Endothelial cell of umbilical vein (primary cell): Measurements from ENCODE around the gene CIPC. TPM values are rescaled to one million over a fixed set of nuclear protein-coding genes. Genes with fewer than 3 reads are reported as not detected.

Source experiments
- BruUV-seq: library from RNA; stranded (reverse); fragments of 400-500 nt; replicated peaks from 2 replicates; lab custom pipeline; 2021; lab: Mats Ljungman, UMichigan
- CTCF ChIA-PET: fragments of 300-600, 350-600 bp; sonication (Branson Sonifier 250); formaldehyde crosslinking; loops from one replicate; lab custom pipeline; 2021; ENCODE audit warnings: antibody characterized with exemption, inconsistent platforms; lab: Charles Lee
- POLR2A ChIA-PET: fragments of 300-600, 350-600 bp; sonication (Branson Sonifier 250); formaldehyde crosslinking; loops from one replicate; lab custom pipeline; 2021; ENCODE audit warnings: antibody characterized with exemption, inconsistent platforms; lab: Charles Lee
- DNase-seq: peaks from one replicate; pipeline ENCODE4 v3.0.0-alpha.2; 2011; ENCODE audit warnings: low read depth, low spot score
- FAIRE-seq: peaks from 2 replicates; lab custom pipeline; 2011; peaks lifted over from hg19 to GRCh38; lab: Jason Lieb, UNC
- H2AFZ ChIP-seq: 2 replicates; pipeline ENCODE4 v1.6.0; 2012; ENCODE audit warnings: low read depth, low read length, control low read depth, inconsistent platforms
- H3K27ac ChIP-seq: 2 replicates; pipeline ENCODE4 v1.5.1; 2011; ENCODE audit warnings: low read depth, mild to moderate bottlenecking, control low read depth, low read length, moderate library complexity; ENCODE audit not compliant: insufficient read depth
- H3K27me3 ChIP-seq, 2 experiments: 2 replicates each; pipeline versions ENCODE4 v1.6.0 to v1.6.1; 2011; ENCODE audit warnings: low read length in 2 of 2, mixed read lengths in 1 of 2; ENCODE audit not compliant: control insufficient read depth in 2 of 2, insufficient read depth in 2 of 2
- H3K36me3 ChIP-seq, 2 experiments: 2 replicates in 1 of 2; 3 replicates in 1 of 2; pipeline ENCODE4 v1.5.1; 2011; ENCODE audit warnings: low read length in 2 of 2, mild to moderate bottlenecking in 1 of 2, moderate library complexity in 1 of 2; ENCODE audit not compliant: control insufficient read depth in 2 of 2, insufficient read depth in 2 of 2; ENCODE audit errors: extremely low read depth in 1 of 2
- H3K4me1 ChIP-seq: 3 replicates; pipeline ENCODE4 v1.5.1; 2011; ENCODE audit warnings: mild to moderate bottlenecking, low read length; ENCODE audit not compliant: control insufficient read depth, insufficient read depth; ENCODE audit errors: extremely low read depth
- H3K4me2 ChIP-seq: 2 replicates; pipeline ENCODE4 v1.6.1; 2011; ENCODE audit warnings: low read length, control low read depth, mixed read lengths; ENCODE audit not compliant: insufficient read depth
- H3K4me3 ChIP-seq, 3 experiments: fragments of 200-600 bp in 1 of 3; sonication (generic), shearing (Covaris generic) in 1 of 3; replicated peaks in 1 of 3; 2 replicates each; pipeline ENCODE4 v1.5.1; 2011 to 2016; ENCODE audit warnings: control low read depth in 3 of 3, low read length in 3 of 3, mild to moderate bottlenecking in 2 of 3, inconsistent platforms in 1 of 3, low read depth in 1 of 3, moderate library complexity in 1 of 3; ENCODE audit not compliant: insufficient read depth in 1 of 3
- H3K79me2 ChIP-seq: 2 replicates; pipeline ENCODE4 v1.6.0; 2012; ENCODE audit warnings: low read length, inconsistent platforms; ENCODE audit not compliant: control insufficient read depth, insufficient read depth
- H3K9ac ChIP-seq: replicated peaks from 2 replicates; pipeline ENCODE3; 2011; ENCODE audit warnings: low read length, control low read depth; ENCODE audit not compliant: insufficient read depth; ENCODE audit errors: extremely low read depth
- H3K9me1 ChIP-seq: replicated peaks from 3 replicates; pipeline ENCODE4 v1.6.0; 2011; ENCODE audit warnings: mild to moderate bottlenecking, low read length; ENCODE audit not compliant: control insufficient read depth, insufficient read depth; ENCODE audit errors: extremely low read depth
- H3K9me3 ChIP-seq: replicated peaks from 2 replicates; pipeline ENCODE4 v1.5.1; 2012; ENCODE audit warnings: low read length, inconsistent platforms; ENCODE audit not compliant: control insufficient read depth, insufficient read depth
- H4K20me1 ChIP-seq: replicated peaks from 2 replicates; pipeline ENCODE3; 2011; ENCODE audit warnings: mild to moderate bottlenecking, low read length; ENCODE audit not compliant: control insufficient read depth, insufficient read depth; ENCODE audit errors: extremely low read depth
- EZH2 ChIP-seq: IDR thresholded peaks from 2 replicates; pipeline ENCODE4 v1.6.1; 2012; ENCODE audit warnings: borderline replicate concordance, low read depth, mild to moderate bottlenecking, moderate library complexity, low read length, inconsistent platforms; ENCODE audit not compliant: severe bottlenecking
- FOS ChIP-seq: IDR thresholded peaks from 2 replicates; pipeline ENCODE4 v1.6.1; 2011; ENCODE audit warnings: mild to moderate bottlenecking, low read length, moderate library complexity, borderline replicate concordance; ENCODE audit not compliant: insufficient read depth
- GATA2 ChIP-seq: IDR thresholded peaks from 2 replicates; pipeline ENCODE4 v1.7.0; 2011; ENCODE audit warnings: low read depth, mild to moderate bottlenecking, moderate library complexity, mixed read lengths, low read length; ENCODE audit not compliant: insufficient read length, insufficient read depth
- JUN ChIP-seq: IDR thresholded peaks from 2 replicates; pipeline ENCODE4 v1.6.1; 2011; ENCODE audit warnings: borderline replicate concordance, low read depth; ENCODE audit not compliant: insufficient read length, insufficient read depth
- MYC ChIP-seq: IDR thresholded peaks from one replicate; pipeline ENCODE4 v1.6.1; 2011; ENCODE audit warnings: mild to moderate bottlenecking, low read depth, low read length
- POLR2A ChIP-seq: IDR thresholded peaks from 2 replicates; pipeline ENCODE4 v1.6.1; 2012; ENCODE audit warnings: low read depth, mild to moderate bottlenecking, control low read depth, low read length
- POLR2AphosphoS5 ChIP-seq: IDR thresholded peaks from 2 replicates; pipeline ENCODE4 v1.6.1; 2012; ENCODE audit warnings: low read depth, mild to moderate bottlenecking, control low read depth, low read length, moderate library complexity; ENCODE audit not compliant: insufficient read depth
- dilution Hi-C: fragments of 300-500 bp; cut with MboI; formaldehyde crosslinking; loops from one replicate; pipeline ENCODE4 v1.15.0; 2019; ENCODE audit warnings: low sequenced_read_pairs; ENCODE audit not compliant: extremely low pct_ligation_motif_present
- intact Hi-C: fragments of 100-400 bp; cut with micrococcal nuclease; formaldehyde crosslinking; loops from one replicate; pipeline ENCODE4 v1.10.0; 2022
- polyA plus RNA-seq, 4 experiments: library from polyadenylated mRNA; depleted of rRNA in 3 of 4; stranded (reverse) in 3 of 4; unstranded in 1 of 4; fragments of >200 nt; gene quantifications; 2 replicates each; pipeline versions ENCODE4 v1.2.1 to v1.2.3, GENCODE V29; 2011 to 2012; ENCODE audit warnings: missing spikeins in 1 of 4
- total RNA-seq: library from RNA; stranded (reverse); gene quantifications from 2 replicates; pipeline ENCODE4 v1.2.3, GENCODE V29; 2021
- TF ChIP-seq, protein P1 (sequence below), 2 donors: IDR thresholded peaks; 1 replicate in 1 of 2; 2 replicates in 1 of 2; pipeline ENCODE4 v1.5.1; 2011; ENCODE audit warnings: low read length in 2 of 2, mild to moderate bottlenecking in 2 of 2, moderate library complexity in 2 of 2, control low read depth in 1 of 2, inconsistent platforms in 1 of 2, low read depth in 1 of 2; ENCODE audit not compliant: insufficient read depth in 1 of 2; ENCODE audit errors: extremely low read depth in 1 of 2
- TF ChIP-seq, protein P2 (sequence below): IDR thresholded peaks from 2 replicates; pipeline ENCODE4 v1.6.1; 2011; ENCODE audit not compliant: insufficient read depth, insufficient read length

The CIPC gene
- total and polyA plus RNA-seq, 2 donors (not counting 3 experiments of a cell fraction or from before 2014, with no cell fraction given): 8.8 to 17.4 TPM

DNA sequence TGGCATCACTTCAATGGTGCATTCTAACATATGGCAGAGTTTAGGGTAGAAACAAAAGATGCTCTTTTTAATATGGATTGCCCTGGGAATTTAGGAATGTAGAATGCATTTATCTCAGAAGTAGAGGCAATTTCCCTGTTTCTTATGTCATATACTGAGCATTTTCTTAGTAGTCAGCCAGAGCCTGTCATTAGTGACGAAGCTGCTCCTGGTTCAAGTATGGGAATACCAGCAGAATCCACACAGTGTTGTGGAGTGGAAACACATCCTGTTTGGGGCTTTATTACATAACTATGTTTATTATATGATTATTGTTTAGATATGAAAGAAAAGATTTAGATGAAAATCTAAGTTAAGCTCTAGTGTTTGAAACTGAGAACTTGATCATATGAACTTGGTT lies 12.2 kb downstream of the CIPC start:
- DNase-seq (no peak), FAIRE-seq (no peak)
- no peak overlapping the region for H3K4me2 ChIP-seq
- no peak overlapping the region for H3K9ac ChIP-seq
- no peaks in the 10 kb centered on the region for H3K27me3 ChIP-seq
- H3K9me3 ChIP-seq: no peaks in the 10 kb centered on the region
- H4K20me1 ChIP-seq: no peaks in the 10 kb centered on the region
- BruUV-seq: no TSS peak
- TF ChIP-seq MYC (no peak), EZH2 (no peak), GATA2 (no peak), FOS (no peak), POLR2A (no peak), JUN (no peak), POLR2AphosphoS5 (no peak)
- TF ChIP-seq, protein P1, sequence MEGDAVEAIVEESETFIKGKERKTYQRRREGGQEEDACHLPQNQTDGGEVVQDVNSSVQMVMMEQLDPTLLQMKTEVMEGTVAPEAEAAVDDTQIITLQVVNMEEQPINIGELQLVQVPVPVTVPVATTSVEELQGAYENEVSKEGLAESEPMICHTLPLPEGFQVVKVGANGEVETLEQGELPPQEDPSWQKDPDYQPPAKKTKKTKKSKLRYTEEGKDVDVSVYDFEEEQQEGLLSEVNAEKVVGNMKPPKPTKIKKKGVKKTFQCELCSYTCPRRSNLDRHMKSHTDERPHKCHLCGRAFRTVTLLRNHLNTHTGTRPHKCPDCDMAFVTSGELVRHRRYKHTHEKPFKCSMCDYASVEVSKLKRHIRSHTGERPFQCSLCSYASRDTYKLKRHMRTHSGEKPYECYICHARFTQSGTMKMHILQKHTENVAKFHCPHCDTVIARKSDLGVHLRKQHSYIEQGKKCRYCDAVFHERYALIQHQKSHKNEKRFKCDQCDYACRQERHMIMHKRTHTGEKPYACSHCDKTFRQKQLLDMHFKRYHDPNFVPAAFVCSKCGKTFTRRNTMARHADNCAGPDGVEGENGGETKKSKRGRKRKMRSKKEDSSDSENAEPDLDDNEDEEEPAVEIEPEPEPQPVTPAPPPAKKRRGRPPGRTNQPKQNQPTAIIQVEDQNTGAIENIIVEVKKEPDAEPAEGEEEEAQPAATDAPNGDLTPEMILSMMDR (IDR thresholded peaks at IDR 0.05; ENCODE audit: extremely low read depth in 1 of 2, insufficient read depth in 1 of 2, low read depth in 1 of 2, low read length in 2 of 2): no peak
- TF ChIP-seq, protein P2, sequence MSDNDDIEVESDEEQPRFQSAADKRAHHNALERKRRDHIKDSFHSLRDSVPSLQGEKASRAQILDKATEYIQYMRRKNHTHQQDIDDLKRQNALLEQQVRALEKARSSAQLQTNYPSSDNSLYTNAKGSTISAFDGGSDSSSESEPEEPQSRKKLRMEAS: no peak
- no peaks in the 10 kb centered on the region for H3K9me1 ChIP-seq
- intact Hi-C loops (no loop called here), dilution Hi-C loops (no loop called here)
- no peak overlapping the region for H2AFZ ChIP-seq
- peaks cover 14% of the 10 kb centered on the region for H3K4me1 ChIP-seq
- H3K79me2 ChIP-seq: no peaks in the 10 kb centered on the region
- CTCF ChIA-PET: interaction anchor here (1.2 to 1.8 kb wide), 6 partner anchors 12 to 238 kb away, joined by 3 to 7 read pairs (median 5); partner anchors contain the start of gene CIPC
- H3K36me3 ChIP-seq: peaks cover 12 to 19% of the 10 kb centered on the region in 2 experiments
- H3K4me3 ChIP-seq: no peak overlapping the region
- POLR2A ChIA-PET: interaction anchor here (1.0 kb wide), 1 partner anchor 11 kb away, joined by 4 read pairs; no protein-coding TSS in a partner anchor
- H3K27ac ChIP-seq: no peak overlapping the region
